ENCODE results near the gene ADAMTS17.

ADAMTS17 gene

GRCh38 chr15:100341750-100342560 is at the start of gene ADAMTS17:
ADAMTS17 (minus strand) TSS chr15:100341975; CDS start chr15:100341899, 76 bp downstream.
- DNase-seq (ENCODE audit: low spot score) = peak; percentile 97

GRCh38 chr15:100385300-100386050 is 43.7 kb upstream of the ADAMTS17 start:
- no peak for DNase-seq (ENCODE audit: low spot score)

- no peak for DNase-seq (ENCODE audit: low spot score)
Measured at GRCh38 chr15:100384108-100384410, 42.3 kb upstream of the ADAMTS17 start.

- DNase-seq (ENCODE audit: low spot score) = peak; percentile 38
Measured at GRCh38 chr15:100383302-100384107, 41.7 kb upstream of the ADAMTS17 start.

- DNase-seq (ENCODE audit: low spot score) = no peak
Measured at GRCh38 chr15:100373942-100374341, 32.2 kb upstream of the ADAMTS17 start.

- DNase-seq (ENCODE audit: low spot score) = no peak
Measured at GRCh38 chr15:100373120-100373896, 31.5 kb upstream of the ADAMTS17 start.

- DNase-seq (ENCODE audit: low spot score) = no peak
Measured at GRCh38 chr15:100372739-100373119, 31.0 kb upstream of the ADAMTS17 start.

- no peak for DNase-seq (ENCODE audit: low spot score)
Measured at GRCh38 chr15:100355342-100355741, 13.6 kb upstream of the ADAMTS17 start.

GRCh38 chr15:100353449-100353848 is 11.7 kb upstream of the ADAMTS17 start:
- no peak for DNase-seq (ENCODE audit: low spot score)

- DNase-seq (ENCODE audit: low spot score) = no peak
Measured at GRCh38 chr15:100350434-100351226, 8.9 kb upstream of the ADAMTS17 start.

- DNase-seq (ENCODE audit: low spot score) = peak; percentile 93
Measured at GRCh38 chr15:100349696-100350433, 8.1 kb upstream of the ADAMTS17 start.

- no peak for DNase-seq (ENCODE audit: low spot score)
Measured at GRCh38 chr15:100349321-100349695, 7.5 kb upstream of the ADAMTS17 start.

GRCh38 chr15:100348578-100348977 is 6.8 kb upstream of the ADAMTS17 start:
- DNase-seq (ENCODE audit: low spot score) = no peak

GRCh38 chr15:100346866-100347512 is 5.2 kb upstream of the ADAMTS17 start:
- no peak for DNase-seq (ENCODE audit: low spot score)

GRCh38 chr15:100345438-100345837 is 3.7 kb upstream of the ADAMTS17 start:
- DNase-seq (ENCODE audit: low spot score) = no peak

- DNase-seq (ENCODE audit: low spot score) = no peak
Measured at GRCh38 chr15:100343251-100343650, 1.5 kb upstream of the ADAMTS17 start.

- no peak for DNase-seq (ENCODE audit: low spot score)
Measured at GRCh38 chr15:100341239-100341749, 481 bp downstream of the ADAMTS17 start.

- no peak for DNase-seq (ENCODE audit: low spot score)
Measured at GRCh38 chr15:100340721-100341238, 995 bp downstream of the ADAMTS17 start.

- DNase-seq (ENCODE audit: low spot score) = no peak
Measured at GRCh38 chr15:100339999-100340398, 1.8 kb downstream of the ADAMTS17 start.

All from COLO829 (cell line).